Keratinocyte (primary cell): ENCODE results near the gene SHROOM4. TPM values are rescaled to one million over a fixed set of nuclear protein-coding genes. Genes with fewer than 3 reads are reported as not detected.

Experiments used
- DNase-seq: peaks from one replicate; pipeline ENCODE4 v3.0.0-alpha.2; 2011; ENCODE audit warnings: low read depth, missing footprints, low spot score
- FAIRE-seq: peaks from 2 replicates; lab custom pipeline; 2011; peaks lifted over from hg19 to GRCh38; lab: Jason Lieb, UNC
- H2AFZ ChIP-seq: 2 replicates; pipeline ENCODE4 v1.6.0; 2012; ENCODE audit warnings: low read length, control low read depth, inconsistent platforms; ENCODE audit not compliant: control insufficient read depth
- H3K27ac ChIP-seq: 2 replicates; pipeline ENCODE4 v1.5.1; 2011; ENCODE audit warnings: low read length; ENCODE audit not compliant: control insufficient read depth, insufficient read depth
- H3K27me3 ChIP-seq: 3 replicates; pipeline ENCODE4 v1.6.0; 2011; ENCODE audit warnings: low read length; ENCODE audit not compliant: control insufficient read depth, insufficient read depth; ENCODE audit errors: extremely low read depth
- H3K36me3 ChIP-seq, 2 experiments: 2 replicates in 1 of 2; 3 replicates in 1 of 2; pipeline ENCODE4 v1.5.1; 2011; ENCODE audit warnings: low read length in 2 of 2, mild to moderate bottlenecking in 1 of 2; ENCODE audit not compliant: control insufficient read depth in 2 of 2, insufficient read depth in 2 of 2; ENCODE audit errors: extremely low read depth in 1 of 2
- H3K4me1 ChIP-seq: 3 replicates; pipeline ENCODE4 v1.5.1; 2011; ENCODE audit warnings: low read length; ENCODE audit not compliant: control insufficient read depth, insufficient read depth; ENCODE audit errors: extremely low read depth
- H3K4me2 ChIP-seq: 3 replicates; pipeline ENCODE4 v1.6.0; 2011; ENCODE audit warnings: low read depth, low read length; ENCODE audit not compliant: control insufficient read depth, insufficient read depth; ENCODE audit errors: extremely low read depth
- H3K4me3 ChIP-seq, 3 experiments: fragments of 200-600 bp in 1 of 3; sonication (generic) in 1 of 3; 2 replicates in 2 of 3; 3 replicates in 1 of 3; pipeline ENCODE4 v1.5.1; 2011 to 2016; ENCODE audit warnings: low read length in 3 of 3, mild to moderate bottlenecking in 3 of 3, control low read depth in 2 of 3, inconsistent platforms in 1 of 3, low read depth in 1 of 3, mixed read lengths in 1 of 3, mixed run types in 1 of 3, moderate library complexity in 1 of 3; ENCODE audit not compliant: control insufficient read depth in 2 of 3, insufficient read depth in 2 of 3; ENCODE audit errors: extremely low read depth in 1 of 3
- H3K79me2 ChIP-seq: 2 replicates; pipeline ENCODE4 v1.6.0; 2012; ENCODE audit warnings: low read length; ENCODE audit not compliant: control insufficient read depth, insufficient read depth
- H3K9ac ChIP-seq: 3 replicates; pipeline ENCODE4 v1.6.0; 2011; ENCODE audit warnings: low read length; ENCODE audit not compliant: control insufficient read depth, insufficient read depth; ENCODE audit errors: extremely low read depth
- H3K9me1 ChIP-seq: 3 replicates; pipeline ENCODE4 v1.6.0; 2011; ENCODE audit warnings: low read length; ENCODE audit not compliant: control insufficient read depth, insufficient read depth; ENCODE audit errors: extremely low read depth
- H3K9me3 ChIP-seq: 2 replicates; pipeline ENCODE4 v1.5.1; 2012; ENCODE audit warnings: low read depth, low read length; ENCODE audit not compliant: control insufficient read depth
- H4K20me1 ChIP-seq: 3 replicates; pipeline ENCODE4 v1.6.0; 2011; ENCODE audit warnings: low read length; ENCODE audit not compliant: control insufficient read depth, insufficient read depth; ENCODE audit errors: extremely low read depth
- EZH2 ChIP-seq: IDR thresholded peaks from one replicate; pipeline ENCODE4 v1.6.1; 2012; ENCODE audit warnings: inconsistent platforms, mild to moderate bottlenecking, low read length, moderate library complexity
- dilution Hi-C: fragments of 300-500 bp; cut with MboI; formaldehyde crosslinking; loops from one replicate; pipeline ENCODE4 v1.7.0; 2020; ENCODE audit warnings: low sequenced_read_pairs; ENCODE audit not compliant: extremely low pct_ligation_motif_present
- polyA plus RNA-seq, 5 experiments: library from polyadenylated mRNA; depleted of rRNA in 3 of 5; stranded (reverse) in 3 of 5; stranded (forward) in 1 of 5; unstranded in 1 of 5; fragments of >200 nt; gene quantifications; 1 replicate in 1 of 5; 2 replicates in 3 of 5; 3 replicates in 1 of 5; pipeline versions ENCODE4 v1.2.1 to v1.2.3, GENCODE V29; 2011 to 2012; ENCODE audit warnings: missing spikeins in 2 of 5, low read depth in 1 of 5, low replicate concordance in 1 of 5
- TF ChIP-seq, protein P1 (sequence below), 3 experiments: IDR thresholded peaks in 1 of 3; conservative IDR thresholded peaks in 1 of 3; optimal IDR thresholded peaks in 1 of 3; 2 replicates in 2 of 3; 3 replicates in 1 of 3; pipeline versions ENCODE3 to v1.5.1; 2011; ENCODE audit warnings: low read length in 3 of 3, mild to moderate bottlenecking in 3 of 3, moderate library complexity in 2 of 3, control low read depth in 1 of 3, inconsistent platforms in 1 of 3; ENCODE audit not compliant: insufficient read depth in 2 of 3; ENCODE audit errors: extremely low read depth in 1 of 3

Gene SHROOM4
- polyA plus RNA-seq, 1 donor (not counting 4 experiments of a cell fraction or from before 2014, with no cell fraction given), result 0.50 TPM

DNA sequence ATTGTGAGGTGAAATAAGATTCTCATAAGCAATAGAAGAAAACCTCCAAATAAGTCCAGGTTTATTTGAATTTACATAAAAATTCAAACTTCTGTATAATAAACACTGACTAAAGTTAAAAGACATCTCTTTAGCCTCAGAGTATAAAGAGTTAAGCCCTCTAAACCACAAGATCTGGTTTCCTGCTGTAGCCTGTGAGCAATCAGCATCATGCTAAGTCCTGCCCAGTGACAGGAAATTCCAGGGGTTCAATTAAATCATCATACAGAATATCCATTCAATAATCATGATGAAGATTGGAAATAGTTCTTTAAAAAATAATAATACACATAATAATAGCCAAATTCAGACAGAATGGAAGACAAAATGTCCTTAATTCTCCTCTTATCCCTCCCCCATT, 204.2 kb downstream of the SHROOM4 start:
- H4K20me1 ChIP-seq, result no peaks in the 10 kb centered on the region
- no peaks in the 10 kb centered on the region for H3K9me1 ChIP-seq
- TF ChIP-seq, protein P1, sequence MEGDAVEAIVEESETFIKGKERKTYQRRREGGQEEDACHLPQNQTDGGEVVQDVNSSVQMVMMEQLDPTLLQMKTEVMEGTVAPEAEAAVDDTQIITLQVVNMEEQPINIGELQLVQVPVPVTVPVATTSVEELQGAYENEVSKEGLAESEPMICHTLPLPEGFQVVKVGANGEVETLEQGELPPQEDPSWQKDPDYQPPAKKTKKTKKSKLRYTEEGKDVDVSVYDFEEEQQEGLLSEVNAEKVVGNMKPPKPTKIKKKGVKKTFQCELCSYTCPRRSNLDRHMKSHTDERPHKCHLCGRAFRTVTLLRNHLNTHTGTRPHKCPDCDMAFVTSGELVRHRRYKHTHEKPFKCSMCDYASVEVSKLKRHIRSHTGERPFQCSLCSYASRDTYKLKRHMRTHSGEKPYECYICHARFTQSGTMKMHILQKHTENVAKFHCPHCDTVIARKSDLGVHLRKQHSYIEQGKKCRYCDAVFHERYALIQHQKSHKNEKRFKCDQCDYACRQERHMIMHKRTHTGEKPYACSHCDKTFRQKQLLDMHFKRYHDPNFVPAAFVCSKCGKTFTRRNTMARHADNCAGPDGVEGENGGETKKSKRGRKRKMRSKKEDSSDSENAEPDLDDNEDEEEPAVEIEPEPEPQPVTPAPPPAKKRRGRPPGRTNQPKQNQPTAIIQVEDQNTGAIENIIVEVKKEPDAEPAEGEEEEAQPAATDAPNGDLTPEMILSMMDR (optimal IDR thresholded peaks at IDR 0.05 in 1 of 3, IDR thresholded peaks at IDR 0.05 in 1 of 3, conservative IDR thresholded peaks at IDR 0.05 in 1 of 3; ENCODE audit: extremely low read depth in 1 of 3, insufficient read depth in 2 of 3, low read length in 3 of 3), result no peak
- TF ChIP-seq EZH2, result no peak
- FAIRE-seq (no peak), DNase-seq (no peak)
- H3K79me2 ChIP-seq, result no peaks in the 10 kb centered on the region
- no peak overlapping the region for H3K4me3 ChIP-seq
- dilution Hi-C loops, result no loop called here
- H3K4me1 ChIP-seq, result peaks cover 4% of the 10 kb centered on the region
- no peak overlapping the region for H2AFZ ChIP-seq
- no peaks in the 10 kb centered on the region for H3K27me3 ChIP-seq
- H3K4me2 ChIP-seq, result peak overlapping the region; percentile 7
- no peaks in the 10 kb centered on the region for H3K9me3 ChIP-seq
- no peak overlapping the region for H3K9ac ChIP-seq
- H3K27ac ChIP-seq, result no peak overlapping the region
- no peaks in the 10 kb centered on the region for H3K36me3 ChIP-seq

DNA sequence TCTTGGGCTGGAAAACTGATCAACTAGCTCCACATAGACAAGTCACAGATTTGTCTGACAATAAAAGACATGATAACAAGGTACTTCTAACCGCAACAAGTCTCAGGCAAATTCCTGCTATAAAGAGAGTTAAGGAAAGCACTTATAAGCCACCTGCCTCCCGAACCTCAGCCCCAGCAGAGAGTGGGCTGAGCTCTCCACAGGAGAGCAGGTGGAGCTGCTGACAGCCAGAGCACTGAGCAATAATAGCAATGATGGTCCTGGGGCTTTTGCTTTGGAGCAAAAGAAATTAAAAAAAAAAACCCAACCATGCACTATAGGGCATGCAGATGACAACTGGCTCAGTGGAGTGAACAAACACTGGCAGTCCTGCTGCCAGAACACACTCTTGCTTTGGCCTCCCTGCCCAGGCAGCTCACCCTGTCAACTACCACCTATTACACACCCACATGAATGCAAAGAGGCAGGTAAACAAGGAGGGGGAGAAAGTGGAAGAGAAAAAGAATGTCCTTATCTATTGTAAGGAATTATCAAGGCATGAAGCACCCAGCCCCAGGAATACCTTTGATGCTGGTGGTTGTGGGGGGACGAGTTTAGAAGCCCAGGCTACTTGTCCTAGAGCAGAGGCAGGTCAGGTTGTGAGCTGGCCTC, 207.6 kb downstream of the SHROOM4 start:
- Histone ChIP-seq H3K9me1 (no peaks in the 10 kb centered on the region), H3K79me2 (no peaks in the 10 kb centered on the region), H4K20me1 (no peaks in the 10 kb centered on the region), H2AFZ (no peak overlapping the region), H3K9me3 (no peaks in the 10 kb centered on the region), H3K27ac (no peak overlapping the region), H3K36me3 (no peaks in the 10 kb centered on the region), H3K4me2 (no peak overlapping the region), H3K27me3 (no peaks in the 10 kb centered on the region), H3K4me1 (peaks cover 4% of the 10 kb centered on the region), H3K4me3 (no peak overlapping the region), H3K9ac (no peak overlapping the region)
- dilution Hi-C loops, result no loop called here
- TF ChIP-seq, protein P1 (optimal IDR thresholded peaks at IDR 0.05 in 1 of 3, IDR thresholded peaks at IDR 0.05 in 1 of 3, conservative IDR thresholded peaks at IDR 0.05 in 1 of 3; ENCODE audit: extremely low read depth in 1 of 3, insufficient read depth in 2 of 3, low read length in 3 of 3), result no peak
- no peak for TF ChIP-seq EZH2
- FAIRE-seq (no peak), DNase-seq (no peak)
